ENCODE results near the gene MBD3L4.
"Not testable (repeated sequence)": the region's sequence is repeated elsewhere in the genome, so short reads cannot be mapped to it uniquely, and the experiment has no call there.

MBD3L4 gene

GRCh38 chr19:7051421-7051820, 11.4 kb upstream of the MBD3L4 start:
- H3K4me2 ChIP-seq (ENCODE audit: low read length); H3K27ac ChIP-seq (ENCODE audit: low read depth, low read length, poor library complexity, severe bottlenecking); H3K9me2 ChIP-seq (ENCODE audit: low read depth, low read length); H3K27me3 ChIP-seq (ENCODE audit: insufficient read depth, low read length); H3K4me1 ChIP-seq (ENCODE audit: insufficient read depth, low read length, severe bottlenecking); H3K79me2 ChIP-seq (ENCODE audit: insufficient read depth, low read length); H3K4me3 ChIP-seq (ENCODE audit: low read depth, low read length, poor library complexity, severe bottlenecking); H3K36me3 ChIP-seq (ENCODE audit: insufficient read depth, low read length); H4K20me1 ChIP-seq (ENCODE audit: insufficient read depth, low read length); H3F3A ChIP-seq (ENCODE audit: insufficient read depth, low read length); H2AFZ ChIP-seq (ENCODE audit: low read length); H3K9ac ChIP-seq (ENCODE audit: low read length); H3K9me3 ChIP-seq (ENCODE audit: low read length): not testable (repeated sequence)

- not testable (repeated sequence) for H3K27me3 ChIP-seq (ENCODE audit: insufficient read depth, low read length); H4K20me1 ChIP-seq (ENCODE audit: insufficient read depth, low read length); H2AFZ ChIP-seq (ENCODE audit: low read length); H3K36me3 ChIP-seq (ENCODE audit: insufficient read depth, low read length); H3K4me3 ChIP-seq (ENCODE audit: low read depth, low read length, poor library complexity, severe bottlenecking); H3K9me3 ChIP-seq (ENCODE audit: low read length); H3K9me2 ChIP-seq (ENCODE audit: low read depth, low read length); H3F3A ChIP-seq (ENCODE audit: insufficient read depth, low read length); H3K9ac ChIP-seq (ENCODE audit: low read length); H3K4me2 ChIP-seq (ENCODE audit: low read length); H3K4me1 ChIP-seq (ENCODE audit: insufficient read depth, low read length, severe bottlenecking); H3K27ac ChIP-seq (ENCODE audit: low read depth, low read length, poor library complexity, severe bottlenecking); H3K79me2 ChIP-seq (ENCODE audit: insufficient read depth, low read length)
Observed at GRCh38 chr19:7049021-7049420, 9.0 kb upstream of the MBD3L4 start, which contains the start of gene MBD3L2. Gene MBD3L2 (plus strand): TSS chr19:7049321. CDS start chr19:7049374, 53 bp downstream.

- not testable (repeated sequence) for H3K79me2 ChIP-seq (ENCODE audit: insufficient read depth, low read length); H3F3A ChIP-seq (ENCODE audit: insufficient read depth, low read length); H3K9me2 ChIP-seq (ENCODE audit: low read depth, low read length); H2AFZ ChIP-seq (ENCODE audit: low read length); H3K4me2 ChIP-seq (ENCODE audit: low read length); H3K27me3 ChIP-seq (ENCODE audit: insufficient read depth, low read length); H3K4me1 ChIP-seq (ENCODE audit: insufficient read depth, low read length, severe bottlenecking); H4K20me1 ChIP-seq (ENCODE audit: insufficient read depth, low read length); H3K9me3 ChIP-seq (ENCODE audit: low read length); H3K9ac ChIP-seq (ENCODE audit: low read length); H3K36me3 ChIP-seq (ENCODE audit: insufficient read depth, low read length); H3K4me3 ChIP-seq (ENCODE audit: low read depth, low read length, poor library complexity, severe bottlenecking); H3K27ac ChIP-seq (ENCODE audit: low read depth, low read length, poor library complexity, severe bottlenecking)
Observed at GRCh38 chr19:7041563-7041962, 1.6 kb upstream of the MBD3L4 start.

- H3K79me2 ChIP-seq (ENCODE audit: insufficient read depth, low read length); H3K27ac ChIP-seq (ENCODE audit: low read depth, low read length, poor library complexity, severe bottlenecking); H2AFZ ChIP-seq (ENCODE audit: low read length); H3K9me3 ChIP-seq (ENCODE audit: low read length); H4K20me1 ChIP-seq (ENCODE audit: insufficient read depth, low read length); H3K36me3 ChIP-seq (ENCODE audit: insufficient read depth, low read length); H3K4me3 ChIP-seq (ENCODE audit: low read depth, low read length, poor library complexity, severe bottlenecking); H3K9ac ChIP-seq (ENCODE audit: low read length); H3K27me3 ChIP-seq (ENCODE audit: insufficient read depth, low read length); H3K4me1 ChIP-seq (ENCODE audit: insufficient read depth, low read length, severe bottlenecking); H3F3A ChIP-seq (ENCODE audit: insufficient read depth, low read length); H3K4me2 ChIP-seq (ENCODE audit: low read length); H3K9me2 ChIP-seq (ENCODE audit: low read depth, low read length): not testable (repeated sequence)
Observed at GRCh38 chr19:7030278-7030677, 9.7 kb downstream of the MBD3L4 start, which contains the start of gene MBD3L5. Gene MBD3L5 (plus strand): TSS chr19:7030578. CDS start chr19:7030612, 34 bp downstream.

GRCh38 chr19:7028790-7029189, 11.2 kb downstream of the MBD3L4 start:
- H3K27ac ChIP-seq (ENCODE audit: low read depth, low read length, poor library complexity, severe bottlenecking); H3K27me3 ChIP-seq (ENCODE audit: insufficient read depth, low read length); H3F3A ChIP-seq (ENCODE audit: insufficient read depth, low read length); H3K79me2 ChIP-seq (ENCODE audit: insufficient read depth, low read length); H3K4me3 ChIP-seq (ENCODE audit: low read depth, low read length, poor library complexity, severe bottlenecking); H3K36me3 ChIP-seq (ENCODE audit: insufficient read depth, low read length); H3K9me3 ChIP-seq (ENCODE audit: low read length); H3K4me1 ChIP-seq (ENCODE audit: insufficient read depth, low read length, severe bottlenecking); H3K9ac ChIP-seq (ENCODE audit: low read length); H3K4me2 ChIP-seq (ENCODE audit: low read length); H3K9me2 ChIP-seq (ENCODE audit: low read depth, low read length); H4K20me1 ChIP-seq (ENCODE audit: insufficient read depth, low read length); H2AFZ ChIP-seq (ENCODE audit: low read length): not testable (repeated sequence)

GRCh38 chr19:7021331-7021730, 18.6 kb downstream of the MBD3L4 start, which contains the start of gene MBD3L2B:
Gene MBD3L2B (minus strand): TSS chr19:7021431. CDS start chr19:7021397, 34 bp downstream.
- not testable (repeated sequence) for H3K4me3 ChIP-seq (ENCODE audit: low read depth, low read length, poor library complexity, severe bottlenecking); H3K36me3 ChIP-seq (ENCODE audit: insufficient read depth, low read length); H3F3A ChIP-seq (ENCODE audit: insufficient read depth, low read length); H3K27ac ChIP-seq (ENCODE audit: low read depth, low read length, poor library complexity, severe bottlenecking); H3K9ac ChIP-seq (ENCODE audit: low read length); H3K27me3 ChIP-seq (ENCODE audit: insufficient read depth, low read length); H3K4me2 ChIP-seq (ENCODE audit: low read length); H3K9me2 ChIP-seq (ENCODE audit: low read depth, low read length); H4K20me1 ChIP-seq (ENCODE audit: insufficient read depth, low read length); H2AFZ ChIP-seq (ENCODE audit: low read length); H3K4me1 ChIP-seq (ENCODE audit: insufficient read depth, low read length, severe bottlenecking); H3K79me2 ChIP-seq (ENCODE audit: insufficient read depth, low read length); H3K9me3 ChIP-seq (ENCODE audit: low read length)

All from OCI-LY1 (cell line).